HG02678 (cell line): ENCODE results near the gene KCNQ1.

Experiments used
- ATAC-seq: cut with Tn5 transposase; IDR thresholded peaks from one replicate; pipeline ENCODE4 v1.9.1; 2021; ENCODE audit warnings: mild to moderate bottlenecking, moderate library complexity; ENCODE audit not compliant: unreplicated experiment

The KCNQ1 gene

GRCh38 chr11:2531277-2531986 lies 86.6 kb downstream of the KCNQ1 start:
- ATAC-seq, result no peak

GRCh38 chr11:2531987-2532703 lies 87.3 kb downstream of the KCNQ1 start:
- no peak for ATAC-seq

GRCh38 chr11:2532704-2533586 lies 88.1 kb downstream of the KCNQ1 start:
- ATAC-seq, result peak; percentile 77

- no peak for ATAC-seq
Observed at GRCh38 chr11:2533587-2534133, 88.9 kb downstream of the KCNQ1 start.

GRCh38 chr11:2534134-2534956 lies 89.5 kb downstream of the KCNQ1 start:
- no peak for ATAC-seq

- ATAC-seq, result no peak
Observed at GRCh38 chr11:2534957-2535672, 90.3 kb downstream of the KCNQ1 start.

- ATAC-seq, result no peak
Observed at GRCh38 chr11:2535673-2536439, 91.0 kb downstream of the KCNQ1 start.

- ATAC-seq, result no peak
Observed at GRCh38 chr11:2536440-2536989, 91.7 kb downstream of the KCNQ1 start.

- ATAC-seq, result no peak
Observed at GRCh38 chr11:2537010-2537705, 92.3 kb downstream of the KCNQ1 start.

GRCh38 chr11:2537896-2538724 lies 93.3 kb downstream of the KCNQ1 start:
- ATAC-seq, result no peak

GRCh38 chr11:2538951-2539350 lies 94.1 kb downstream of the KCNQ1 start:
- ATAC-seq, result no peak

GRCh38 chr11:2539371-2540222 lies 94.8 kb downstream of the KCNQ1 start:
- no peak for ATAC-seq

GRCh38 chr11:2540223-2540991 lies 95.6 kb downstream of the KCNQ1 start:
- ATAC-seq, result no peak

GRCh38 chr11:2540992-2541680 lies 96.3 kb downstream of the KCNQ1 start:
- no peak for ATAC-seq

- no peak for ATAC-seq
Observed at GRCh38 chr11:2541881-2542361, 97.1 kb downstream of the KCNQ1 start.
